A673 (cell line): ENCODE data around the gene HNRNPDL.

Source experiments
- CTCF ChIP-seq: fragments of 300-800, 200-600 bp; sonication (generic); conservative IDR thresholded peaks from 2 replicates; pipeline ENCODE4 v1.5.1; 2017; ENCODE audit warnings: low read depth, mild to moderate bottlenecking, antibody characterized with exemption, low read length, moderate library complexity, mixed read lengths
- EZH2 ChIP-seq: fragments of 200-600 bp; sonication (generic); IDR thresholded peaks from 2 replicates; pipeline ENCODE4 v1.6.1; 2017; ENCODE audit warnings: borderline replicate concordance, low read depth, mild to moderate bottlenecking, mixed read lengths, antibody characterized with exemption, low read length; ENCODE audit not compliant: poor library complexity, severe bottlenecking

DNA sequence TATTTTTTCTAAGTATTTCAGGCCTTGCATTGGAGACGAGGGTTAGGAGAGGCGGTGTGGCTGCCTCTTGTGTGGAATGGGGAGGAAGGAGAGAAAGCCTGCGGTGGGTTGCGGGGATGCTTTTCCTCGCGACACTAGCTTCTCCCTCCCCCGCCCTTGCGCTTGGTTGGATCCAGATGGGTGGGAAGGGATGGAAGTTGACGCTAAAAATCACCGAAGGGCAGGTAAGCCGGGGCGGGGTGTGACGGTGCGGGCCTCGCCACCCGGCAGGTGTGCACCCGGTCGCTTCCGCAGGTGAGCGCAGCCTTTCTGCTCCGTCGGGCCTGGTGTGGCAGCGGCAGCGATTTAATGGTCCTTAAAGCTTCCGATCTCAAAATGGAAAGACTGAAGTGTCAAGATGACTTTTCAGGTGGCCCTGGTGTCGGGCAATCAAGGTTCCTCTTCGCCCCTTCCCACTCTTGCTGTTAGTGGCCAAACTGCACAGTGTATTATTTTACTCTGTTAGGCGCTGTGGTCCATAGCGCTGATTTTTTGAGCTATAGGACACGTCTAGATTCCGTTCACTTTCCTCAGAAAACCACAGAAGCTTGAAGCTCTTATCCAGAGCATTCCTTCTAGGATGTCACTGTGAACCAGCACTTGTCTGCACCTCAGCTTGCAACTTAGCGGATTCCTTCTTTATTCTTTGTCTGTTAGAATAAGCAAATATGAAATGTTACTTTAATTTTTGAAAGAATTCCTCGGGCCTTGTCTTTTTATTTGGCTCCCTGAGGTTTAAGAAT is 893 bp upstream of the HNRNPDL start:
- TF ChIP-seq CTCF (no peak), EZH2 (no peak)
